HTR-8/SVneo (cell line): ENCODE measurements around the gene AP4E1.
"Not testable (repeated sequence)": the region's sequence is repeated elsewhere in the genome, so short reads cannot be mapped to it uniquely, and the experiment has no call there.

ENCODE experiments used
- DNase-seq: peaks from one replicate; pipeline ENCODE4 v3.0.0; 2011; ENCODE audit warnings: low spot score, mixed read lengths; ENCODE audit not compliant: insufficient read length
- FAIRE-seq: peaks from 2 replicates; lab custom pipeline; 2011; peaks lifted over from hg19 to GRCh38; lab: Jason Lieb, UNC

The AP4E1 gene

GRCh38 chr15:50886611-50887345, 21.7 kb upstream of the AP4E1 start:
- DNase-seq: no peak
- FAIRE-seq: no peak

DNA sequence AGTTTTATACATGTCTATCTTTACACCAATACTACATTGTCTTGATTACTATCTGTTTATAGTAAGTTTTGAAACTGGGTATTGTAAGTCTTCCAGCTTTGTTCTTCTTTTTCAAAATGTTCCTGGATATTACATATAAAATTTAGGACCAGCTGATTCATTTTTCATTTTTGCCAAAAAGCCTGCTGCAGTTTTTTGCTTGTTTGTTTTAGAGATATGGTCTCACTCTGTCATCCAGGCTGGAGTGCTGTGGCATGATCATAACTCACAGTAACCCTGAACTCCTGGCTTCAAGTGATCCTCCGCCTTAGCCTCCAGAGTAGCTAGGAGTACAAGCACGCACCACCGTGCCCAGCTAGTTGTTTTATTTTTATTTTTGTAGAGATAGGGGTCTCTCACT, 20.4 kb upstream of the AP4E1 start:
- FAIRE-seq (no peak), DNase-seq (no peak)

GRCh38 chr15:50889589-50889988, 18.9 kb upstream of the AP4E1 start:
- DNase-seq (no peak), FAIRE-seq (no peak)

DNA sequence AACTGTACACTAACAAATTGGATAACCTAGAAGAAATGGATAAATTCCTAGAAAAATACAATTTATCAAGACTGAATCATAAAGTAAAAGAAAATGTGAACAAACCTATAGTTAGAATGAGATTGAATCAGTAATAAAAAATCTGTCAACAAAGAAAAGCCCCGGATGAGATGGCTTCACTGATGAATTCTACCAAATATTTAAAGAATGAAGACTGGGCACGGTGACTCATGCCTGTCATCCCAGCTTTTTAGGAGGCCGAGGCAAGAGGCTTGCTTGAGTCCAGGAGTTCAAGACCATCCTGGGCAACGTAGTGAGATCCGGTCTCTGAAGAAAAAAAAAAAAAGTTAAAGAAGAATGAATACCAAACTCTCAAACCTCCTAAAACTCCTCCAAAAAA, 17.7 kb upstream of the AP4E1 start:
- FAIRE-seq (no peak), DNase-seq (no peak)

DNA sequence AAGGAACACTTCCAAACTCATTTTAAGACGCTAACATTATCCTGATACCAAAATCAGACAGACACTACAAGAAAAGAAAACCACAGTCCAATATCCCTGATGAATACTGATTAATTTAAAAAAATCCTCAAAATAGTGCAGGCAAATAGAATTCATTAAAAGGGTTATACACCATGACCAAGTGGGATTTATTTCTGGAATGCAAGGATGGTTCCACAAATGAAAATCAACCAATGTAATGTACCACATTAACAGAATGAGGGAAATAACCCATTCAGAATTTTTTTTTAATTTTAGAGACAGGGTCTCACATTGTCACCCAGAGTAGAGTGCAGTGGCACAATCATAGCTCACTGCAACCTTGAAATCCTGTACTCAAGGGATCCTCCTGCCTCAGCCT, 17.3 kb upstream of the AP4E1 start:
- no peak for FAIRE-seq
- no peak for DNase-seq

DNA sequence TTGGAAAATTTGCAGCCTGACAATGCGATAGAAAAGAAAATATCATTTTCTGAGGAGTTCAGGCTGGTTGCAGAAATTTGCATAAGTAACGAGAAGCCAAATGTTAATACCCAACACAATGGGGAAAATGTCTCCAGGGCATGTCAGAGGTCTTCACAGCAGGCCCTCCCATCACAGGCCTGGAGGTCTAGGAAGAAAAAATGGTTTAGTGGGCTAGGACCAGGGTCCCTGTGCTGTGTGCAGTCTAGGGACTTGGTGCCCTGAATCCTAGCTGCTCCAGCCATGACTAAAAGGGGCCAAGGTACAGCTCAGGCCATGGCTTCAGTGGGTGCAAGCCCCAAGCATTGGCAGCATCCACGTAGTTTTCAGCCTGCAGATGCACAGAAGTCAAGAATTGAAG, 14.5 kb upstream of the AP4E1 start:
- FAIRE-seq: no peak
- DNase-seq: no peak

- not testable (repeated sequence) for DNase-seq, FAIRE-seq
These were observed 7.1 kb upstream of the AP4E1 start for GRCh38 chr15:50901390-50901789.

GRCh38 chr15:50904211-50904610, 4.3 kb upstream of the AP4E1 start:
- FAIRE-seq (no peak), DNase-seq (no peak)

GRCh38 chr15:50905055-50905454, 3.4 kb upstream of the AP4E1 start:
- DNase-seq: no peak
- no peak for FAIRE-seq

GRCh38 chr15:50906954-50907600, 1.4 kb upstream of the AP4E1 start:
- no peak for FAIRE-seq
- DNase-seq: no peak

DNA sequence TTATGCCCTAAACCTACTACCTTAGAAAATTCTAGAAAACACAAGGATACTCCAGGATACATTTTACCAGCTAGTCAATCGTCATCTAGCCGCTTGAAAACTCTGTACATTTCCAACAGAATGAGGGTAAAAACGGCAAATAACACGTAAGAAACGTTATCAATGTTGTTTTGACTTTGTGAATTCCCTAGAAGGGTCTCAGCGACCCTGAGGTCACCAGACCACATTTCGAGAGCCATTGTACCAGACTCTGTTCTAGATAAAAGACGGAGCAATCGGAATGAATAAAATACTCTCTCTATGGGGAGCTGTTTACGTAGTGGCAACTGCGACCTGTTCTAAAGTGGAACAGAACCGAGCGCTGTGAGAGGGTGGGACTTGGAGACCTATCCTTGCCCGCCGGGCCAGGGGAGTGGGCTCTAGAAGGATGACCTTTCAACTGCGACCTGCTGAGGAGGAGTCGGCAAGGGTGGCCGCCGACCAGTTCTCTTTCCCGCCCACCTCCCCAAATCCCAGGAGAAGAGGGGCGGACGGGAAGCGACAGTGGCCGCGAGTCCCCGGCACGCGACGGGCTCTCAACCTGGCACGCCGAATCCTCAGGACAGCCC, 778 bp upstream of the AP4E1 start:
- no peak for FAIRE-seq
- DNase-seq: no peak

DNA sequence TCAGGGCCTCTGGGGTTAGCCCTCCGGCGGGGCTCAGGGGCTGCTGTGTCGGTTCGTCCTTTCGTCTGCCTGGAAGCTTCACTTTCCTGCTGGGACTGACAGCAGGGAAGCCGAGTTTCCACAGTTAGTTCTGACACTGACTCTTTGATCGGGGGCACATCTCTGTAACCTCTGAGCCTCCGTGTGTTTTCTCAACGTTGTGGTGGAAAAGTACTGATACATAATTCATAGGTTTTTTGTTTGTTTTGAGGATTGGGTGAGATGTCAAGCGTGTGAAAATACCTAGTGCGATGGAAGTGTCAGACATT, 481 bp downstream of the AP4E1 start:
- DNase-seq: no peak
- FAIRE-seq: no peak

GRCh38 chr15:50910426-50910795, 1.9 kb downstream of the AP4E1 start:
- FAIRE-seq, DNase-seq: not testable (repeated sequence)

GRCh38 chr15:50911001-50911400, 2.5 kb downstream of the AP4E1 start:
- no peak for DNase-seq
- no peak for FAIRE-seq

- DNase-seq (no peak), FAIRE-seq (no peak)
These were observed 3.1 kb downstream of the AP4E1 start for GRCh38 chr15:50911621-50912020.

- DNase-seq (no peak), FAIRE-seq (no peak)
These were observed 7.9 kb downstream of the AP4E1 start for GRCh38 chr15:50916400-50916799.

DNA sequence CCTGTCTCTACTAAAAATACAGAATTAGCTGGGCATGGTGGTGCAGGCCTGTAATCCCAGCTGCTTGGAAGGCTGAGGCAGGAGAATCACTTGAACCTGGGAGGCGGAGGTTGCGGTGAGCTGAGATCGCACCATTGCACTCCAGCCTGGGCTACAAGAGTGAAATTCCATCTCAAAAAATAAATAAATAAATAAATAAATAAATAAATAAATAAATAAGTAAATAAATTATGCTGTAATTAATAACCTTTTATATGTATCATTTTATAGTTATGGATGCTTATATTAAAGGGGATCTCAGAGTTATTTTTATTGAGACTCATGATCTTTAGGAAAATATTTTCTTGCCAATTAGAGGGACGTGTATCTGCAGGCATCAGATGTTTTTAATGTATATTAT, 10.9 kb downstream of the AP4E1 start:
- FAIRE-seq, DNase-seq: not testable (repeated sequence)

DNA sequence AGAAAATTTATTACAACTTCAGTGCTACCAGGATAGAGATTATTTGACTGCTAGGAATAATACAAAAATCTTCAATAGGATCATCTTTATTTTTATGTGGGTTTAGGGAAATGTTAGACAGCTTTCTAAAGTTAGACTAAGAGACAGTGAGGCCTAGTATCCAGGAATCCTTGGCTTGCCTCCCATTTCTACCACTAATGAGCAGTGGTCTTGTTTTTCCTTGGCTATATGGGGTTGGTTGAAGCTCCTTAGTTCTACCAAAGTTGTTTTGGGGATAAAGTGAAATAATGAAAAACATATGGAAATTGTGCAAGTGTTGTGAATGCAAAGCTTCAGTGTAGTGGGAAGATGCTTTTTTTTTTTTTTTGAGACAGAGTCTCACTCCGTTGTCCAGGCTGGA, 16.8 kb downstream of the AP4E1 start:
- no peak for DNase-seq
- FAIRE-seq: no peak

DNA sequence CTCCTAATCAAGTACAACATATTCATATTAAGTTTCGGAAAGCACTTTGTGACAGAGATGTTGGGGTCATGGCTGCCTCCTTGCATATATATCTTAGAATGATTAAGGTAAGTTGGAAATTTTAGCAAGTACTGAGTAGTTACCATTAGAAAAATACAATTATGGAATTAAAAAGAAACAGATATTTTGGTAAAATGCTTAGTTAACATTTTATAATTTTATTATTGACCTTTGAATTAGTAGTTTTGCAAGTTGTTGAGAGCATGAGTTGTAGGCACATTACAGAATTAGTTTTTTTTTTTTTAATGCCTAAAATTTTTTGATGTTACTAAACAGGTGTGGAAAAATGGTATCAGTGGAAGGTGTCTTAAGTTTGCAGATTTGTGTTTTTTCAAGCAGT, 20.6 kb downstream of the AP4E1 start:
- FAIRE-seq (no peak), DNase-seq (no peak)

DNA sequence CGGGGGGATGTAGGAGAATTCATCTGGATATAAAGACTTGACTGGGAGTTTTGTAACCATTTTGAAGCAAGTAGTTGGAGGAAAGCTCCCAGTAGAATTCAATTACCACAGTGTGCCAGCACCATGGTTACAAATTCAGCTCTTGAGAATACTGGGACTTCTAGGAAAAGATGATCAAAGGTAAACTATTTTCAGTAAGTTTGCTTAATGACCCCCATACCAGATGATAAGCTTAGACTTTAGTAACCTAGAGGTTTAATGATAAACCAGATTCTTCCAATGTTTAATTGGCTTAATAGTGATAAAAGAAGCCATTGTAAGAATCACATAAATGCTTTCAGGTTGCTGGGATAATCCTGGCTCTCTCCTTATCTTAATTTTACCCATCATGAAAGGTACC, 22.3 kb downstream of the AP4E1 start:
- DNase-seq (no peak), FAIRE-seq (no peak)

DNA sequence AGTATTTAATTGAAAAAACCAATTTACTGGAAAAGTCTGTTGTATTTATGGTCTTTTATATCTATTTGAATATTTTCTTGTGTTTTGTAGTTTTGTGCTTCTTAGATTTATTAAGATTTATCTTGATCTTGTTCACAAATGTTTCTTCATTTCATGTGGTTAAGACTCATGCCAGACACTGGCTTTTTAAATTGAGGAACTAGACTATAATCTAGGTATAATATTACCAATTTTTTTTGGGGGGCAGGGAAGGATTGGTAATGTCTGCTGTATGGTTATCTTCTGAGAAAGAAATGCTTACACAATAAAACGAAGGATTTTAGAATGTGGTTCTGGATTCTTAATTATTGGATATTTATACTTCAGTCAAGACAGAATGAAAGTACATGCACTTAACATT, 24.9 kb downstream of the AP4E1 start:
- FAIRE-seq (no peak), DNase-seq (no peak)

GRCh38 chr15:50938525-50938924, 30.0 kb downstream of the AP4E1 start:
- DNase-seq (no peak), FAIRE-seq (no peak)
